HEK293 (cell line): ENCODE data around the gene SLC3A2.

Source experiments
- CTCF ChIA-PET: fragments of 350-600 bp; formaldehyde crosslinking; extraction: SDS; loops from one replicate; lab custom pipeline; 2021; ENCODE audit warnings: antibody characterized with exemption; lab: Yijun Ruan, JAX
- POLR2A ChIA-PET: fragments of 300-600 bp; formaldehyde crosslinking; extraction: SDS; loops from one replicate; lab custom pipeline; 2020; ENCODE audit warnings: antibody characterized with exemption, inconsistent platforms; lab: Yijun Ruan, JAX
- H3K27ac ChIP-seq: fragments of 200-500 bp; sonication (Bioruptor generic); 2 replicates; pipeline ENCODE4 v1.5.1; 2014; ENCODE audit warnings: low read depth, low read length, control low read depth, inconsistent platforms; ENCODE audit errors: extremely low read depth
- H3K36me3 ChIP-seq, 2 experiments: fragments of 200-500 bp in 1 of 2; sonication (Bioruptor generic) in 1 of 2; 1 replicate in 1 of 2; 2 replicates in 1 of 2; pipeline ENCODE4 v1.5.1; 2014 to 2017; ENCODE audit warnings: inconsistent platforms in 2 of 2, low read length in 2 of 2; ENCODE audit not compliant: control insufficient read depth in 2 of 2, insufficient read depth in 1 of 2
- H3K4me1 ChIP-seq: fragments of 200-500 bp; sonication (Bioruptor generic); 2 replicates; pipeline ENCODE4 v1.5.1; 2014; ENCODE audit warnings: mild to moderate bottlenecking, low read length, inconsistent platforms; ENCODE audit not compliant: control insufficient read depth, insufficient read depth
- H3K4me3 ChIP-seq: 2 replicates; pipeline ENCODE4 v1.5.1; 2011; ENCODE audit warnings: low read depth, mild to moderate bottlenecking, control low read depth, low read length, moderate library complexity
- H3K9me3 ChIP-seq: fragments of 200-500 bp; sonication (Bioruptor generic); 2 replicates; pipeline ENCODE4 v1.5.1; 2014; ENCODE audit warnings: low read depth, low read length, inconsistent platforms; ENCODE audit not compliant: control insufficient read depth, insufficient read depth
- GLIS2 ChIP-seq: fragments of 450-650 bp; formaldehyde crosslinking; IDR thresholded peaks from 2 replicates; pipeline ENCODE4 v1.5.1; 2016; ENCODE audit warnings: missing biosample characterization, missing genetic modification characterization
- IKZF3 ChIP-seq: fragments of 450-650 bp; IDR thresholded peaks from 2 replicates; pipeline ENCODE4 v1.5.0; 2018; ENCODE audit warnings: missing biosample characterization, mild to moderate bottlenecking, missing genetic modification characterization, moderate library complexity
- KLF1 ChIP-seq: fragments of 450-650 bp; formaldehyde crosslinking; IDR thresholded peaks from 2 replicates; pipeline ENCODE4 v1.5.1; 2016; ENCODE audit warnings: missing biosample characterization, missing genetic modification characterization
- KLF17 ChIP-seq: fragments of 450-650 bp; formaldehyde crosslinking; IDR thresholded peaks from 2 replicates; pipeline ENCODE4 v1.5.1; 2016; ENCODE audit warnings: missing biosample characterization, missing genetic modification characterization
- MYNN ChIP-seq: fragments of 450-650 bp; formaldehyde crosslinking; IDR thresholded peaks from 2 replicates; pipeline ENCODE4 v1.5.1; 2016; ENCODE audit warnings: missing biosample characterization, missing genetic modification characterization, borderline replicate concordance
- OSR2 ChIP-seq: fragments of 450-650 bp; formaldehyde crosslinking; IDR thresholded peaks from 2 replicates; pipeline ENCODE4 v1.5.1; 2016; ENCODE audit warnings: missing biosample characterization, missing genetic modification characterization
- PRDM1 ChIP-seq: fragments of 450-650 bp; formaldehyde crosslinking; IDR thresholded peaks from 2 replicates; pipeline ENCODE4; 2016; ENCODE audit warnings: missing biosample characterization, missing genetic modification characterization
- TSHZ1 ChIP-seq: fragments of 450-650 bp; formaldehyde crosslinking; IDR thresholded peaks from 2 replicates; pipeline ENCODE4 v1.5.1; 2016; ENCODE audit warnings: missing biosample characterization, missing genetic modification characterization, borderline replicate concordance
- ZFP69B ChIP-seq: fragments of 450-650 bp; formaldehyde crosslinking; IDR thresholded peaks from 2 replicates; pipeline ENCODE4 v1.5.1; 2016; ENCODE audit warnings: missing biosample characterization, missing genetic modification characterization
- ZNF211 ChIP-seq: fragments of 450-650 bp; formaldehyde crosslinking; IDR thresholded peaks from 2 replicates; pipeline ENCODE4 v1.5.1; 2016; ENCODE audit warnings: low read depth, missing biosample characterization, missing genetic modification characterization
- ZNF274 ChIP-seq, 2 experiments: fragments of 200-500 bp in 1 of 2; fragments of 450-650 bp in 1 of 2; sonication (Bioruptor generic) in 1 of 2; formaldehyde crosslinking in 1 of 2; IDR thresholded peaks; 2 replicates each; pipeline versions ENCODE4 v1.5.1 to v1.6.1; 2014 to 2016; ENCODE audit warnings: borderline replicate concordance in 1 of 2, inconsistent platforms in 1 of 2, low read length in 1 of 2, missing biosample characterization in 1 of 2, missing genetic modification characterization in 1 of 2
- ZNF324 ChIP-seq: fragments of 450-650 bp; formaldehyde crosslinking; IDR thresholded peaks from 2 replicates; pipeline ENCODE4 v1.5.1; 2016; ENCODE audit warnings: missing biosample characterization, missing genetic modification characterization
- ZNF335 ChIP-seq: fragments of 450-650 bp; formaldehyde crosslinking; conservative IDR thresholded peaks from 2 replicates; pipeline ENCODE4 v1.5.1; 2016; ENCODE audit warnings: missing biosample characterization, missing genetic modification characterization
- ZNF48 ChIP-seq: fragments of 450-650 bp; formaldehyde crosslinking; IDR thresholded peaks from 2 replicates; pipeline ENCODE4 v1.5.1; 2016; ENCODE audit warnings: missing biosample characterization, missing genetic modification characterization
- ZNF529 ChIP-seq: fragments of 450-650 bp; formaldehyde crosslinking; IDR thresholded peaks from 2 replicates; pipeline ENCODE4 v1.5.1; 2017; ENCODE audit warnings: missing genetic modification characterization, missing biosample characterization; ENCODE audit not compliant: insufficient replicate concordance
- ZNF555 ChIP-seq: fragments of 450-650 bp; formaldehyde crosslinking; conservative IDR thresholded peaks from 2 replicates; pipeline ENCODE4 v1.5.1; 2017; ENCODE audit warnings: missing biosample characterization, mild to moderate bottlenecking, missing genetic modification characterization, inconsistent platforms
- ZNF747 ChIP-seq: fragments of 450-650 bp; formaldehyde crosslinking; IDR thresholded peaks from 2 replicates; pipeline ENCODE4 v1.5.1; 2016; ENCODE audit warnings: missing biosample characterization, missing genetic modification characterization
- TF ChIP-seq, protein P1 (sequence below): fragments of 450-650 bp; formaldehyde crosslinking; IDR thresholded peaks from 2 replicates; pipeline ENCODE4 v1.5.1; 2016; ENCODE audit warnings: missing biosample characterization, missing genetic modification characterization

The SLC3A2 gene

GRCh38 chr11:62882431-62882749 is 1.7 kb downstream of the SLC3A2 start:
- Histone ChIP-seq H3K27ac (peak overlapping the region; percentile 98), H3K4me1 (no peaks in the 10 kb centered on the region), H3K9me3 (no peaks in the 10 kb centered on the region), H3K4me3 (peak overlapping the region; percentile 93), H3K36me3 (peaks cover 22 to 77% of the 10 kb centered on the region in 2 experiments; a peak in 2 of 3 replicates)
- CTCF ChIA-PET, result interaction anchor here (0.6 to 2.4 kb wide), 7 partner anchors 12 to 97 kb away, joined by 3 to 10 read pairs (median 3); no protein-coding TSS in a partner anchor
- POLR2A ChIA-PET, result interaction anchor here (0.5 to 8.7 kb wide), 12 partner anchors 8 to 291 kb away, joined by 3 to 91 read pairs (median 11); partner anchors contain the start of genes C11orf98, CSKMT, HNRNPUL2 and STX5
- TF ChIP-seq ZNF211 (tag by site-specific recombination) (no peak), OSR2 (no peak), KLF17 (tag by site-specific recombination) (no peak), ZNF48 (tag by site-specific recombination) (no peak), IKZF3 (tag by site-specific recombination) (no peak), ZNF747 (tag by site-specific recombination) (no peak), ZNF324 (no peak), MYNN (tag by site-specific recombination) (no peak)

GRCh38 chr11:62882788-62883501 is 2.2 kb downstream of the SLC3A2 start:
- ChIA-PET CTCF (interaction anchor here (0.6 to 2.4 kb wide), 5 partner anchors 16 to 97 kb away, joined by 3 to 10 read pairs (median 4); no protein-coding TSS in a partner anchor), POLR2A (interaction anchor here (0.5 to 8.7 kb wide), 11 partner anchors 8 to 218 kb away, joined by 3 to 91 read pairs (median 7); partner anchors contain the start of genes C11orf98, CSKMT, STX5 and TMEM179B)
- H3K4me1 ChIP-seq, result no peaks in the 10 kb centered on the region
- TF ChIP-seq, protein P1, sequence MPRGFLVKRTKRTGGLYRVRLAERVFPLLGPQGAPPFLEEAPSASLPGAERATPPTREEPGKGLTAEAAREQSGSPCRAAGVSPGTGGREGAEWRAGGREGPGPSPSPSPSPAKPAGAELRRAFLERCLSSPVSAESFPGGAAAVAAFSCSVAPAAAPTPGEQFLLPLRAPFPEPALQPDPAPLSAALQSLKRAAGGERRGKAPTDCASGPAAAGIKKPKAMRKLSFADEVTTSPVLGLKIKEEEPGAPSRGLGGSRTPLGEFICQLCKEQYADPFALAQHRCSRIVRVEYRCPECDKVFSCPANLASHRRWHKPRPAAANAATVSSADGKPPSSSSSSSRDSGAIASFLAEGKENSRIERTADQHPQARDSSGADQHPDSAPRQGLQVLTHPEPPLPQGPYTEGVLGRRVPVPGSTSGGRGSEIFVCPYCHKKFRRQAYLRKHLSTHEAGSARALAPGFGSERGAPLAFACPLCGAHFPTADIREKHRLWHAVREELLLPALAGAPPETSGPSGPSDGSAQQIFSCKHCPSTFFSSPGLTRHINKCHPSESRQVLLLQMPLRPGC, result no peak
- TF ChIP-seq KLF1 (tag by site-specific recombination) (no peak), ZNF274 (IDR thresholded peaks at IDR 0.05; ENCODE audit: low read length) (no peak), ZNF274 (tag by site-specific recombination; IDR thresholded peaks at IDR 0.05; ENCODE audit: borderline replicate concordance) (no peak), ZNF335 (no peak), ZFP69B (tag by site-specific recombination) (no peak), ZNF529 (no peak), ZNF555 (tag by site-specific recombination) (no peak), GLIS2 (tag by site-specific recombination) (no peak)
- TF ChIP-seq, all 188 proteins: peak for 0
- peak overlapping the region; percentile 98; the same call in 1 of the 2 replicates for H3K27ac ChIP-seq
- H3K36me3 ChIP-seq, result peaks cover 26 to 77% of the 10 kb centered on the region in 2 experiments; a peak in 2 of 3 replicates
- no peaks in the 10 kb centered on the region for H3K9me3 ChIP-seq
- H3K4me3 ChIP-seq, result peak overlapping the region; percentile 93

DNA sequence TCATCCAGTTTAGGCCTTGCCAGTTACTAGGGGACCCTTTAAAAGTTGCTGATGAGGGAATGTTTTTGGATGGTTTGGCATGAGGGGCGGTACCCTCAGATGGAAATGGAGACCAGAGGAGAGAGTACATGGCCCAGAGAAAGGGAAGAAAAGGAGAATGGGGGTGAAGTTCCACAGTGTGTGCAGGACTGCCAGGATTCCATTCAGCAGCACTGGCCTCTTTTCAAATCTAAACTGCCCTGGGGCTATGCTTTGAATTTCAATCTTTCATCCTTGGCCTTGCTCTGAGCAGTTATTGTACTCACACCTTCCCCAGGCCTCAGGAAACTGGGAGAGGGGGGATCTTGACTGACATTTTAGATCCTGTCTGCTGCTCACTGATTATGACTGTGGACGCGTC is 3.0 kb downstream of the SLC3A2 start:
- CTCF ChIA-PET, result interaction anchor here (0.7 to 2.0 kb wide), 10 partner anchors 8 to 750 kb away, joined by 3 to 10 read pairs (median 4); no protein-coding TSS in a partner anchor
- H3K27ac ChIP-seq, result 0 out of 2 replicates have a peak overlapping the region, but pooled peaks have one; percentile 26
- H3K9me3 ChIP-seq, result no peaks in the 10 kb centered on the region
- no peaks in the 10 kb centered on the region for H3K4me1 ChIP-seq
- H3K4me3 ChIP-seq, result peak overlapping the region; percentile 4; the same call in 1 of the 2 replicates
- peak; percentile 72 for TF ChIP-seq PRDM1
- TF ChIP-seq TSHZ1 (tag by site-specific recombination), result no peak
- POLR2A ChIA-PET, result interaction anchor here (1.0 to 8.7 kb wide), 7 partner anchors 10 to 156 kb away, joined by 3 to 91 read pairs (median 5); partner anchors contain the start of genes HNRNPUL2, TMEM179B, TTC9C and WDR74
- H3K36me3 ChIP-seq, result peaks cover 26 to 81% of the 10 kb centered on the region in 2 experiments; a peak in 2 of 3 replicates
